CD4-positive, alpha-beta T cell treated with Interleukin-2 at 100 ng/mL for 4 hours (primary cell): ENCODE data around the gene AURKA.
A peak's percentile ranks its signal among the peaks of the same experiment; 100 is the strongest.
"Not testable (repeated sequence)": the region's sequence is repeated elsewhere in the genome, so short reads cannot be mapped to it uniquely, and the experiment has no call there.

Experiments
- DNase-seq: peaks from one replicate; pipeline ENCODE4 v3.0.0-alpha.2; 2020; ENCODE audit warnings: low spot score

The AURKA gene

GRCh38 chr20:56422076-56422823 is 30.2 kb upstream of the AURKA start:
- peak; percentile 32 for DNase-seq

GRCh38 chr20:56420940-56421688 is 29.1 kb upstream of the AURKA start:
- DNase-seq: no peak

- no peak for DNase-seq
Observed at GRCh38 chr20:56420028-56420427, 28.0 kb upstream of the AURKA start.

- DNase-seq: peak; percentile 33
Observed at GRCh38 chr20:56418385-56418861, 26.4 kb upstream of the AURKA start.

GRCh38 chr20:56417911-56418310 is 25.9 kb upstream of the AURKA start:
- DNase-seq: no peak

GRCh38 chr20:56417402-56417801 is 25.4 kb upstream of the AURKA start:
- no peak for DNase-seq

- peak; percentile 65 for DNase-seq
Observed at GRCh38 chr20:56414842-56415765, 23.1 kb upstream of the AURKA start.

GRCh38 chr20:56412949-56413348 is 20.9 kb upstream of the AURKA start:
- no peak for DNase-seq

- DNase-seq: no peak
Observed at GRCh38 chr20:56412473-56412790, 20.4 kb upstream of the AURKA start.

- peak; percentile 65 for DNase-seq
Observed at GRCh38 chr20:56411759-56412472, 19.9 kb upstream of the AURKA start, which contains the start of gene CASS4. Gene CASS4, plus strand, starts transcription at chr20:56412260. Its CDS starts 199 bp downstream, at chr20:56412459.

- not testable (repeated sequence) for DNase-seq
Observed at GRCh38 chr20:56411287-56411686, 19.3 kb upstream of the AURKA start.

GRCh38 chr20:56409956-56410355 is 17.9 kb upstream of the AURKA start:
- DNase-seq: no peak

GRCh38 chr20:56409521-56409920 is 17.5 kb upstream of the AURKA start:
- no peak for DNase-seq

GRCh38 chr20:56406910-56407309 is 14.9 kb upstream of the AURKA start:
- DNase-seq: no peak

GRCh38 chr20:56405356-56405755 is 13.3 kb upstream of the AURKA start:
- not testable (repeated sequence) for DNase-seq

- DNase-seq: no peak
Observed at GRCh38 chr20:56403465-56403864, 11.4 kb upstream of the AURKA start.

GRCh38 chr20:56400001-56400640 is 8.1 kb upstream of the AURKA start:
- DNase-seq: peak; percentile 82

- DNase-seq: no peak
Observed at GRCh38 chr20:56395166-56395565, 3.2 kb upstream of the AURKA start.

GRCh38 chr20:56393653-56394052 is 1.6 kb upstream of the AURKA start:
- DNase-seq: no peak

- peak; percentile 37 for DNase-seq
Observed at GRCh38 chr20:56392881-56393482, 967 bp upstream of the AURKA start.
